Measurements from ENCODE around the gene RAC3.

Gene RAC3

DNA sequence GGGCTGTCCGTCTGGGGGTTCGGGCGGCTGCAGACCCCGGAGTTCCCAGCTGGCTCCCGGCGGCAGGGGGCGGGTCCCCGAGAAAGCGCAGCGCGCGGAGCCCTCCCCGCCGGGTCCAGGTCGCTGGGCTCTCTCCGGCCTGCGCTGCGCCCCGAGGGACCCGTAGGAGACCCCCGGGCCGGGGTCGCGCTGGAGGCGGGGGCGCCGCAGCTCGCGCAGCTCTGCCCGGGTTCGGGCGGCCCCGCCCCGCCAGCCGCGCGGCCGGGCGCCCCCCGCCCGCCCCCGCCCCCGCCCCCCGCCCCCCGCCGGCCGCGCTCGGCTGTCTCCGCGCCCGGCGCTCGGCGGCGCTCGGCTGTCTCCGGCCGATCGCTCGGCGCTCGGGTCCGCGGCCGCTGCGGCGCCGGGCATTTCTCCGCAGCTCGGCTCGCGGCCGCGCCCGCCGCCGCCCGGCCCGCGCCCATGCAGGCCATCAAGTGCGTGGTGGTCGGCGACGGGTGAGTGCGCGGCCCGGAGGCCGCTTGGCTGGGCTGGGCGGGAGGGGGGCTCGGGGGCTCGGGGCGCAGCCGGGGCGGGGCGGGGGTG, at the start of gene RAC3:
Gene RAC3 (plus strand): TSS at position 376 of the 582 bp plus-strand sequence. CDS start 84 bp downstream, at position 460.
- DNase-seq: peak; percentile 74

DNA sequence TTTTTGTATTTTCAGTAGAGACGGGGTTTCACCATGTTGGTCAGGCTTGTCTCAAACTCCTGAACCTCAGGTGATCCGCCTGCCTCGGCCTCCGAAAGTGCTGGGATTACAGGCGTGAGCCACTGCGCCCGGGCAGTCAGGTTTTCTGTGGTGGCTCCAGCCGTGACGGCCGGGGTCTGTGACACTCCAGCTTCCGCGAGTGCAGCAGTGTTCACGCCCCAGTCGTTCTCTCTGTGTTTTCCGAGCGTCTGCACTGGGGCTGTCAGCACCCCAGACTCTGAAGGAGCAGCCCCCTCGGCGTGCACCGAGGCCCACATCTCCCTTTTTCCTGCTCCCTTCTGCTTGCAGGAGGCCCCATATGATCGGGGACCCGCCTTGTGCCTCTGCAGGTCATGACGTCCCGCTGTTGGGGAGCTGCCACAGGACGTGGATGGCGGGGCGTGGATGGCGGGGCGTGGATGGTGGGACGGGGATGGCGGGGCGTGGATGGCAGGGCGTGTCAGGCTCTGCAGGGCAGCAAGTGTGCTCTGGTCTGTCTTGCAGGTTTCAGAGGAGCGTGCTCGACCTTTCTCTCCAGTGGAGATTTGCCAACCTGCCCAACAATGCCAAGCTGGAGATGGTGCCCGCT, 48.4 kb upstream of the RAC3 start:
- DNase-seq: no peak

DNA sequence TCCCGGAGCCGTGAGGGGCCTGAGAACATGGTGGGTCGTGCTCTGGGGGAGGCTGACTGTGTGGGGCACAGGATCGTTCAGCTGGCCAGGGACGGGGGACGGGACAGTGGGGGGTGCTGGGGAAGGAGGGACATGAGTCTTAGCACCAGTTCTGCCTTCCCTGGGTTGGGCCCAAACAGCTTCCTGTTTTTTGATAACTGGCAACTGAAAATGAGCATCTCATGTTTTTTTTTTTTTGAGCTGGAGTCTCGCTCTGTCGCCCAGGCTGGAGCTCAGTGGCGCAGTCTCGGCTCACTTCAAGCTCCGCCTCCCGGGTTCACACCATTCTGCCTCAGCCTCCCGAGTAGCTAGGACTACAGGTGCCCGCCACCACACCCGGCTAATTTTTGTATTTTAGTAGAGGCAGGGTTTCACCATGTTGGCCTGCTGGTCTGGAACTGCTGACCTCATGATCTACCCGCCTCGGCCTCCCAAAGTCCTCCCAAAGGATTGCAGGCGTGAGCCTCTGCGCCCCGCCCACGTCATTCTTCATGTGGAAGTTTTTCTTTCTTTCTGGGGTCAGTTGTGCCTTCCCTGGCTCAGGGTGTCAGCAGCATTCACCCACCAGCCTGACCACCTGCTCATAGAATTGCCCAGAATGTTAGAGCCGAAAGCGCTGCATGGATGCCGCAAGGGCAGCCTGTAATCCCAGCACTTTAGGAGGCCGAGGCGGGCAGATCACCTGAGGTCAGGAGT, 47.7 kb upstream of the RAC3 start:
- no peak for DNase-seq

DNA sequence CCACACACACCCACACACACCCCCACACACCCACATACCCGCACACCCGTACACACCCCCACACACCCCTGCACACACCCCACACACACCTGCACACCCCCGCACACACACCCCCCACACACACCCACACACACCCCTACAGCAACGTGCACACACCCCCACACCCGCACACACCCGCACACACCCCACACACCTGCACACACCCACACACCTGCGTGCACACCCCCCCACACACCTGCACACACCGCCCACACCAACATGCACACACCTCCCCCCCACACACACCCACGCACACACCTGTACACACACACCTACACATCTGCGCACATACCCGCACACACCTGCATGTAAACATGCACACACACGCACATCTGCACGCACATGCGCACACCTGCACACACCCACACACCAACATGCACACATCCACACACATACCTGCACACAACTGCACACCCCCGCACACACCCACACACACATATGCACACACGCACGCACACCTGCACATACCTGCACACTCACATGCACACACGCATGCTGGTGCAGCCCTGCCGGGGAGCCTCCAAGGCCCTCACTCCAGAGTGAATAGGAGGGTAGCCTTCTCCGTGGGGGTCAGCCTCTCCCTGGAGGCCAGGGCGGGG, 46.6 kb upstream of the RAC3 start:
- no peak for DNase-seq

DNA sequence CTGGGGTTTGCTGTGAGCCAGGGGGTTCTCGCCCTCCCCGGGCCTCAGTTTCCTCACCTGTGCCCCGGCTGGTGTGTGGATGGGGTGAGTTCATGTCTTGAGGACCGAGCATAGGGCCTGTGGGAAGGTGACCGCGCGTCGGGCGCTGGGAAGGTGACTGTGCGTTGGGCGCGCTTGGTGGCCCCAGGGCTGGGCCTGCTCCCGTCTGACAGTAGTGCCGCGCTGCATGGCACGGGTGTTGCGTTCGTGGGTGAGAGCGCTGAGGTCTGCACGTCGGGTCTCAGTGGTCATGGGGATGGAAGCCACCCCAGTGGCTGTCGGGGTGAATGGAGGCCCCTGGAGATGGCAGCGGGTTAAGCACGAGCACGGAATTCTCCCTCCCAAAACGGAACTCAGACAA, 44.9 kb upstream of the RAC3 start:
- no peak for DNase-seq

DNA sequence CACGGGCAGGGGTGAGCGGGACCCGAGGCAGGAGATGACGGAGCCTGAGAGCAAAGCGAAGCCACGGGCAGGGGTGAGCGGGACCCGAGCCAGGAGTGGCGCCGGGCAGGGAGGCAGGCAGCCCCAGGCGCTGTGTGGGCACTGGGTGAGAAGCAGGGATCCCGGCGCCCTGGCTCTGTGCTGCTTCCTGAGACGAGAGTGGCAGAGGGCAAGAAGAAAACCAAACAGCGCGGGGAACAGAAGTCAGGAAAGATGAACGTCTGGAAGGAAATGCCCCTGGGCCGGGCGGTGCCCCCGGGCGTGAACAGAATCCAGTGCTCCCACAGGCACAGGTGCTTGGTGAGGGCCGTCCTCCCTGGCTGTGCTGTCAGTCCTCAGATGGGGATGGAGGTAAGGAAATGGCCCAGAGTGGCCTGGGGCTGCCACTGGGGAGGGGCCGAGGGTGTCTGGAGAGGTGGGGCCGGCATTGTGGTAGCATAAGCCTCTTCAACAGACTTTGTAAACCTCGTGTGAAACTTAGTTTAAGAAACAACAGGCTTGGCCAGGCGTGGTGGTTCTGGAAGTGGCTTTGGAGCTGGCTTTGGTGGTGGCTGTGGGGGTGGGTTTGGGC, 44.2 kb upstream of the RAC3 start:
- DNase-seq: no peak

DNA sequence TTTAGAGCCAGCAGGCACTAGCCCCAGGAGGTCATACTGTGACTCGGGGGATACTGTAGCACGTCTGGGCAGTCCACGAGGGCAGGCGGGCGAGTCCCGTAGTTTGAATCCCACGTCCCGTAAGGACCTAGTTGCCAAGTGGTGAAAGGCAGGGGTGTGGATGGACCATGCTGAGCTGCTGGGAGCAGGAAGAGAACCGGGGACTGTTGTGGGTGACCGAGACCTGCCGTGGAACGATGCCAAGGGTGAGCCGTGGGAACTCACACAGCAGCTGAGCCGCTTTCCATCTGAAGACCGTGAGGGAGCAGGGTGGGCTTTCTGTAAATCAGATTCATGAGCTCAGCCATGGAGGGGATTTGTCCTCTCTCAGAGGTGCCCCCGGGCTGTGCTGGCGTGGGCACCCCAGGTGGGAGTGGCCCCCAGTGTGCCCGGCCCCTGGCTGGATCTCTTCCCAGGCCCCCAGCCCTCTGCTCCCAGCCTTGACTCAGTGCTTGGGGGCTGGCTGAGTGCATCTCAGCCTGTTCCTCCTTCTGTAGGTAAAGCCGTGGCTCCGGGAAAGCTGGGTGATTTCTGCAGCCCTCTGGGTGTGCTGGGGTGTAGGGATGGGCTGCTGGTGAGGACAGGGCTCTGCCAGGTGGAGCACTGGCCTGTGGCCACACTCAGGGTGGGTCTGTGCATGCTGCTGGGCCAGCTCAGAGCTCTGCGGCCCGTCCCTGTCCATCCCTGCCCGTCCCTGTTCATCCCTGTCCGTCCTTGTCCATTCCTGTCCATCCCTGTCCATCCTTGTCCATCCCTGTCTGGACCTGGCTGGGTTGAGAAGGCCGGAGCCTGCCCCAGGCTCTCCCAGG, 40.4 kb upstream of the RAC3 start:
- no peak for DNase-seq

DNA sequence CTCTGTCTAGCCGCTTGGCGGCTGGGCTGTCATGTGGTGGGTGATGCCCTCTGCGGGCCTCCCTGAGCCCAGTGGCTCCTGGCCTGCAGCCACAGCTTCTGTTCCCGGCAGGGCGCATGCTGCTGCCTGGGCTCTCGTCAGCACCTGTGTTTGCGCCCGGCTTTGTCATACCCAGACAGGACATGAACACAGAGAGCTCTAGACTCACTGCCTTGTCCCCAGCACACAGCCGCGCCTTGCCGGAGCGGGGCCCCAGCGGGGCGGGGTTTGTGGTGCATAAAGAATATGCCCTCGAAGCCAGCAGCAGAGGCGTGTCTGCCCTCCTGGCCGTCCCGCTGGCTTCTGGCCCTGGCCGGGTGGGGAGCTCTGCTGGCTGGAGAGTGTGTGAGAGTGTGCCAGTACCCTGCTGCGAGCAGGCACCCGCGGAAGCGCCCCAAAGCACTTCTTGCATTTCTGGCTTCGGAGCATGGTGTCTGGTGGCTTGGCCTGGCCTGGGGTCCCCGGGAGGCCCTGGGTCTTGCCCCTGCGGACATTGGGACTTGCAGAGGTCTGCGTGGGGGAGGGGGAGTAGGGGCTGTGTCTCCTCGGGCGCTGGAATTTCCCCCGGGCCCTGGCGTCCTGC, 39.7 kb upstream of the RAC3 start:
- peak; percentile 88 for DNase-seq

DNA sequence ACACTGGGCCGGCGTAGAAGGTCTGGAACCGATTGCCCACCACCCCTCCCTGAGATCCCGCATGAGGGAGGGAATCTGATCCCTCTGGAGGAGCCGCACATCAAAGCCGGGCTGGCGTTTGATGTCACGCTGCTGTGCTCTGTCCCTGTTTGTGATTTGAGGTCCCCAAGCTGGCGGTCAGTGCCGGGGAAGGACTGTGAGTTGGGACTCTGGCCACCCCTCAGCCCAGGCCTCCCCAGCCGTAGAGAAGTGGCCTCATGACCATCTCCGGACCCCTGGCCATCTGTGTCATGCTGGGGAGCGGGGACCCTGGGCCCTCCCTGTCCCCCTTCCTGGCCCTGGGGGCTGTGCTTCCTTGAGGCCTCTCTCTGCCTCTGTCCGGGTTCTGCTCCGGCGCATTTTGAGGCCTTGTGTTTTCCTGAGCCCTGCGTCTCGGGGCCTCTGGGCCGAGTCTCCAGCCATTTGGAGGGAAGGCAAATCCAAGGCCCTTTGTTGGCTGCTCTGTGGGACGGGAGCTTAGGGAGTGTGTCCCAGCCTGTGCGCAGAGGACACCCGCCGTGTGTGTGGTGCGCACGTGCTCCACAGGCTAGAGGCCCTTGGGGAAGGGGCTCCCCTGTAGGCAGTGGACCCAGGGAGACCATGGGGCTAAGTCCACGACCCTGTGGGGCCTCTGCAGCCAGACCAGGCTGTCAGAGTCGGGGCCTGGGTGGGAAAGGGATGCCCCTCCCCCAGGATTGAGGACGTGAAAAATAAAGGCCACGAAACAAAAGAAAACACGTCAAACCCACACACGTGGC, 39.0 kb upstream of the RAC3 start:
- peak; percentile 78 for DNase-seq

DNA sequence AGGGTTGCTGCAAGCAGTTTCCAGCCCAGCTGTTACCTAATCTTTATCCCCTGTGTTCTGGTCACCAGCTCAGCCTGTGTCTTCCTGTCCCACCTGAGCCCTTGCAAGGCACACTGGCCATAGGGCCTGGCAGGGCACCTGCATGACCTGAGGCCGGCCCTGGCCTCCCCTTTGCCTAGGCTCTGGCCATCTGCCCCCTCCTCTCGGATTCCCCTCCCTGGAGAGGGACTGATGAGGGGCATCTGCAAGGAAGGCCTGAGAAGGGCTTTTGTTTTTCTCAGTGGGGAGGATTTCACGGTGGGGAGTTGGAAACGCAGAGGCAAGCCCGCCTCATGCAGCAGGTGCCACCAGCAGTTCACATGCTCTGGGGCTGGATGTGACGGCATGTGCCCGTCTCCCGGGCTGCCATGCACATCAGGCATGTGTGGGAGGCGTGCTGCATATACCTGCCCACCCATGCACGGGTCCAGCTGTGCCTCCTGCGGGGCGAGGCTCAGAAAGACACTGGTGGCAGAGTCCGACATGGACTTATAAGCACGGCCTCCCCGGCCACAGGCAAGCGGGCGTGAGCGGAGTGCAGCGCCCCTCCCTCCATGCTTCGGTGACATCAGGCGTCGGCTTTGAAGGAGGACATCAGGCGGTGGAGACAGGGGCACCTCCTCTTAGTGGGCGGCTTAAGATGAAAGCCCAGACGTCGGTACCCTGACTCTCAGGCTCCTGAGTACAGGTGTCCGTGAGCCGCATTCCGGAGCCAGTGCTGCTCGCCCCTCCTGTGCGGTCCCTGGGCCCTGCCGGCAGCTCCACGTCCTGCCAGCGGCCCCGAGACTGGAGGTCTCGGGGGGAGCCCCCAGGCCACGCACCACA, 37.5 kb upstream of the RAC3 start:
- no peak for DNase-seq

DNA sequence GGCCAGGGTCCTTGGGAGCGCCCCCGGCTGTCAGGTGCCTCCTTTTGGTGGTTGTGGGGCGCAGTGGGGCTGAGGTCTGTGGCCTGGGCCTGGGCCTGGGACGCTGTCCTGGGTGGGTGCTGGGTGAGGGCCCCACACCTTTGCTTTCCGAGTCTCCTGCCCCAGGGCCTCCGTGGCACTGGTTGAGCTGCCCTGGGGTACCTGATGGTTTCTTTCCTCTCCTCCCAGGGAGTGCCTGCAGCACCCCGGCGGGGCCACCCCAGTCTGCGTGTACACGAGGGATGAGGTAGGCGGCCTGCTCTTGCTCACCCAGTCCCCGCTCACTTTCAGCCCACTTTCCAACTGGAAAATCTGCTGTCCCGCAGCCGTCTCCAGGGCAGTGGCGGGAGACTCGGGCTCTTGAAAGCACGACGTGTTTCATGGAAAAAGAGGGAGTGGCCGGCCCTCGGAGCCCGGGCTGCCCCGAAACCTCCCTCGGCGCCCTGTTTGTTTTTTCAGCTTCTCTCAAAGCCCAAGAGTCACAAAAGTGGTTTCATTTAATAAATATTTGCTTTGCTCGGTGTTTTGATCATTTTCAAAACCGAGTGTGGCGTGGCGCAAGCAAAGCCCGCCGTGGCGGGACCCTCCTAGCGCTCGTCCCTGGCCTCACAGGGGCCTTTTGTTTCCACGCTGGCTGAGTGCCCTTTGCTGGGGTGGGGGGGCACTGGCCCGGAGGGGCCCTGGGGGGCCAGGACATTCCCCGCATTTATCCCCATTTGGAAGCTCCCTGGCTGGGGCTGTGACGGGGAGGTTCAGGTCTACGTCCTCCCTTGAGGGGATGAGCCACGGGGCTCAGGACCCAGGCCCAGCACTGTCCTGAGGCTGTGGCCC, 36.6 kb upstream of the RAC3 start:
- no peak for DNase-seq

DNA sequence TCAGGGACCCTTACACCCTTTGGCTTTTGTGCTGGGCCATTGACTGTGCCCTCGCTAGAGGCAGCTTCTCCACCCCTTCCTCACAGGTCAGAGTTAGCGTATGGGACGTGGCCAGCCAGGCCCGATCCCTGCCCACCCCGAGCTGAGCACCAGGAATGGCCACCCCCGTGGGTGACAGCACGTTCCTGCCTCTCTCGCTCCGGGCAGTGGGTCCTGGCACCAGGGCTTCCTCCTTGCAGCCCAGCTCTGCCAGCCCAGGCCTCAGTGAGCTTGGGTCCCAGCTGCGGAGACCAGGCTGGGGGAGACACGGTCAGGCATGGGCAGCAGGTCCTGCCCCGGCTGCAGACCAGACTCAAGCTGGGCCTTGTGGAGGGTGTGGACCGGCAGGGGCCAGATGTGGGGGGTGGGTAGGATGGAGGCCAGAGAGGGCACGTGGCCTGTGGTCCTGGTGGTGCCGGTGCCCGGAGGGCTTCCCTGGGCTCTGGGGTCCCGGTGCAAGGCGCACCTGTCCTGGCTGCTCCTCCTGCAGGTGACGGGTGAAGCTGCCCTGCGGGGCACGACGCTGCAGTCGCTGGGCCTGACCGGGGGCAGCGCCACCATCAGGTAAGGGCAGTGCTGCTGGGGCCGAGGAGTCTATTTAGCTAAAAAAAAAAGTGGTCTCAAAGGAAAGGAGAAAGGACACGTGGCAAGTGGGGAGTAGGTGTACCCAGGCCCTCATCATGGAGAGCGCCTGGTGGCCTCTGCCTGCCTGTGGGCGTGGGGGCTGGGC, 35.8 kb upstream of the RAC3 start:
- DNase-seq: no peak

DNA sequence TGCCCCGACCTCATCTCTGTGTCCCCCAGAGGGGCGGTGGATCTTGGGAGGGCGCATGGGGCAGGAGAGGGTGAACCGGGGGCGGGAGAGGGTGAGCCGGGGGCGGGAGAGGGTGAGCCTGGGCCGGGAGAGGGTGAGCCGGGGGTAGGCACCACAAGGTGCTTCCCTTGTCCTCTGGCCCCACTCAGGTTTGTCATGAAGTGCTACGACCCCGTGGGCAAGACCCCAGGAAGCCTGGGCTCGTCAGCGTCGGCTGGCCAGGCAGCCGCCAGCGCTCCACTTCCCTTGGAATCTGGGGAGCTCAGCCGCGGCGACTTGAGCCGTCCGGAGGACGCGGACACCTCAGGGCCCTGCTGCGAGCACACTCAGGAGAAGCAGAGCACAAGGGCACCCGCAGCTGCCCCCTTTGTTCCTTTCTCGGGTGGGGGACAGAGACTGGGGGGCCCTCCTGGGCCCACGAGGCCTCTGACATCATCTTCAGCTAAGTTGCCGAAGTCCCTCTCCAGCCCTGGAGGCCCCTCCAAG, 35.2 kb upstream of the RAC3 start:
- DNase-seq: no peak

DNA sequence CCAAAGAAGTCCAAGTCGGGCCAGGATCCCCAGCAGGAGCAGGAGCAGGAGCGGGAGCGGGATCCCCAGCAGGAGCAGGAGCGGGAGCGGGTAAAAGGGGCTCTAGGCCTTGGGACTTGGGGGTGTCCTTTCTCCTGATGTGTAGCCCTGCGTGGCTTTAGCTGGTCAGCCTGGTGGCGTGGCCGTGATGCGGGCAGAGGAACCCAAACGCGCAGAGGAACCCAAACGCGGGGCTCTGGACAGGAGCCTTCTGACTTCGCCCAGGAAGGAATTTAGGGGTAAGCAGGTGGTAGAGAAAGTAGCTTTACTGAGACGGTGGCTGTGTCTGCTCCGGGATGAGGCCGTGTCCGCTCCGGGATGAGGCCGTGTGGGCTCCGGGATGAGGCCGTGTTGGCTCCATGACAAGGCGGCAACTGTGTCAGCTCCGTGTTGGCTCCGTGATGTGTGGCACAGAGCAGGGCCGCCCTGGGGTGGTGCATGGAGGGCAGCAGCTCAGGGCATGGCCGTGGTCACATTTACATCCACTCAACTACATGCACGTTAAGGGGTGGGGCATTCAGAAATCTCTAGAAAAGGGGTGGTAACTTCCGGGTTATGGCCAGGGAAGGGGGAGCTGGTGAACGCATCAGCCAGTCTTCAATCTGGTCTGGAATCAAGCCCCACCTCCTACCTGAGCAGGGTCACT, 34.6 kb upstream of the RAC3 start:
- DNase-seq: no peak

DNA sequence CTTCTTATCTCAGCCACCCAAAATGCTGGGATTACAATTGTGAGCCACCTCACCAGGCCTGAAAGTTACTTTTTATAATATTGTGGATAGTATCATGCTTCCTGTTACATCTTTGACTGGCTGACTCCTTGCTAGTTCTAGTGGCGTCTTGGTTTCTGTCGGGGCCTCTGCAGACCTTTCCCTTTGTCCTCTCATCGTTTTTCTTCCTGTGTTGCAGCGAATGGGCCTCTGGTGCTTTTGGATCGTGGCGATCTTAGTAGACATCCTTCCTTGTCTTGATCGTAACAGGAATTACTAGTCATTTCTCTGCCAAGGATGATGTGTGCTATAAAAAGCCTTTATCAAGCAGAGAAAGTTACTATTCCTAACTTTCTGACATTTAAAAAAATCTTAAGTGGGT, 33.3 kb upstream of the RAC3 start:
- DNase-seq: no peak

DNA sequence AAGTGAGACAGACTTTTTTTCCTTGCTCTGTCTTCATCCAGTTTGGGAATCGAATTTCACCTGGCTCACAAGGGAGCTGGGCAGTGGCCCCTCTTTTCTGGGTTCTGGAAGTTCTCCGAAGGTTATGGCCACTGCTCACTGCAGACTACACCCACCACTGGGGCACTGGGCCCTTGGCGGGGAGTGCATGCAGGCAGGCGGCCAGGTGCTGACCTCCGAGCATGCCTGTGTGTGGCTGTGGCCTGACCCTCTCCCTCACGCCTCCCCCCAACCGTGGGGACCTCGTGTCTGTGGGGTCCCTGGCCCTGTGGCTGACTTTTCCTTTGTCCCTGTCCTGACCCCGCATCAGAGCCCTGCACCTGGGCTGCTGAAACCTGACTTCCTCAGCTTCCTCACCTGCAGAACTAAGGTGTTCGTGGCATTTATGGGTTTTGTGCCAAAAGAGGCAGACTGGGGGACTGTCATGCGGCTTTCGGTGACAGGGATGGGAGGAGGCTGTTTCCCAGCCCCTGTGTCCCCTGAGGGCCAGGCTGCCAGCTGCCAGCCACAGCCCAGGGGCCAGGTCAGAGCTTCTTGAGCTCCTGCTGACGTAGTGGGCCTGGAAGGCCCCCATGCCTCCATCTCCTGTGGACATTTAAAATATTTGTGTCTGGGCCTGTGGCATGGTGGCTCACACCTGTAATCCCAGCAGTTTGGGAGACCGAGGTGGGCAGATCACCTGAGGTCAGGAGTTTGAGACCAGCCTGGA, 32.6 kb upstream of the RAC3 start:
- DNase-seq: no peak

DNA sequence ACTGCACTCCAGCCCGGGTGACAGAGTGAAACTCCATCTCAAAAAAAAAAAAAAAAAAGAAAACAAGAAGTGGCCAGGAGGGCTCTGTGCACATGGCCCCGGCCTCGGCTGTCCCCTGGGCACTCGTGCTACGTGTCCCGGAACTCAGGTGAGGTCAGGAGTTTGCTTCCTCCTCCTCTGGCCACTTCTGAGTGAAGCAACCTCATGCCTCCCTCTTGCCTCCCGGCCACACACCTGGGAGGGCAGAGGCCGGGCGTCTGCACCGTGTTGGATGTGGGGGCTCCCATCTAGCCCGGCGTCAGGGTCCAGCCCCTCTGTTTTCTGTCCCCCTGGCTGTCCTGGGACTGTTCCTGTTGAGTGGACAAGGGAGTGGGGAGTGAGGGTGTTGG, 31.9 kb upstream of the RAC3 start:
- no peak for DNase-seq
